ENCODE data around the gene HMCN2. TPM values are rescaled to one million over a fixed set of nuclear protein-coding genes. Genes with fewer than 3 reads are reported as not detected.
A peak's percentile ranks its signal among the peaks of the same experiment; 100 is the strongest.
"Not testable (repeated sequence)": the region's sequence is repeated elsewhere in the genome, so short reads cannot be mapped to it uniquely, and the experiment has no call there.

Gene HMCN2
- total RNA-seq, 1 donor from 2014 or later: not detected

DNA sequence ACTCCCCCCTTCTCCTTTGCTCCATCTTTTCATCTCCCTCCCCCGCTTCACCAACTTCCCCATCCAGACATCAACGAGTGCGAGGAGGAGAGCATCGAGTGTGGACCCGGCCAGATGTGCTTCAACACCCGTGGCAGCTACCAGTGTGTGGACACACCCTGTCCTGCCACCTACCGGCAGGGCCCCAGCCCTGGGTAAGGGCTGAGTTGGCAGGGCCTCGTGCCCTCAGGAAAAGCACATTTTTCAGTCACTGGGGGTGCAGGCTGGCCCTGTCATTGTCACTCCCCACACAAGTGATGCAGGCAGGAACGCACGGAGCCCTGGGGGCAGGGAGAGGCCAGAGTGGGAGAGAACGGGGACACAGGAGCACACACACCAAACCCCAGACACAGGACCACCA is 166.8 kb downstream of the HMCN2 start:
- peaks cover 2% of the 10 kb centered on the region for H3K9me3 Mint-ChIP-seq
- ChIA-PET CTCF (no interaction called here), POLR2A (no interaction called here)
- H3K4me3 Mint-ChIP-seq: no peak overlapping the region
- intact Hi-C loops (cut with micrococcal nuclease): no loop called here
- no peaks in the 10 kb centered on the region for H3K36me3 Mint-ChIP-seq (ENCODE audit: low read depth)
- H3K4me1 Mint-ChIP-seq: no peaks in the 10 kb centered on the region
- peaks cover 30% of the 10 kb centered on the region for H3K27me3 Mint-ChIP-seq
- DNase-seq (no peak), ATAC-seq (ENCODE audit: low read depth) (no peak)
- TF ChIP-seq, protein P1, sequence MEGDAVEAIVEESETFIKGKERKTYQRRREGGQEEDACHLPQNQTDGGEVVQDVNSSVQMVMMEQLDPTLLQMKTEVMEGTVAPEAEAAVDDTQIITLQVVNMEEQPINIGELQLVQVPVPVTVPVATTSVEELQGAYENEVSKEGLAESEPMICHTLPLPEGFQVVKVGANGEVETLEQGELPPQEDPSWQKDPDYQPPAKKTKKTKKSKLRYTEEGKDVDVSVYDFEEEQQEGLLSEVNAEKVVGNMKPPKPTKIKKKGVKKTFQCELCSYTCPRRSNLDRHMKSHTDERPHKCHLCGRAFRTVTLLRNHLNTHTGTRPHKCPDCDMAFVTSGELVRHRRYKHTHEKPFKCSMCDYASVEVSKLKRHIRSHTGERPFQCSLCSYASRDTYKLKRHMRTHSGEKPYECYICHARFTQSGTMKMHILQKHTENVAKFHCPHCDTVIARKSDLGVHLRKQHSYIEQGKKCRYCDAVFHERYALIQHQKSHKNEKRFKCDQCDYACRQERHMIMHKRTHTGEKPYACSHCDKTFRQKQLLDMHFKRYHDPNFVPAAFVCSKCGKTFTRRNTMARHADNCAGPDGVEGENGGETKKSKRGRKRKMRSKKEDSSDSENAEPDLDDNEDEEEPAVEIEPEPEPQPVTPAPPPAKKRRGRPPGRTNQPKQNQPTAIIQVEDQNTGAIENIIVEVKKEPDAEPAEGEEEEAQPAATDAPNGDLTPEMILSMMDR (IDR thresholded peaks at IDR 0.05): no peak
- no peak overlapping the region for H3K27ac Mint-ChIP-seq

DNA sequence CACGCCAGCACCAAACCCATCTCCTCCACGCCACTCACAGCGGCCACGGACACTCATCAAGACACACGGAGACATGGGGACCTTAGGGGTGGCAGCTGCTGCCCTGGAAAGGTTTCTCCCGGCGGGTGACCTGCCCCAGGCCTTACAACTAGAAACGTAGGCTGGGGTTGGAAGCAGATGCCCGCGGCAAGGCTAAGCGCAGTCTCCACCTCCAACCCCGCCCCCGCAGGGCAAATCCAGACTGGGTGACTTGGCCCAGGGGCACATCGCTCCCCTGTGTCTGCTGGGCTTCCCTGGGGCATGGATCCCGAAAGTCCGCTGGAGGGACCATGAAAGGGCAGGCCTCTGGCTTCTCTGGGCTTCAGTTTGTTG is 167.2 kb downstream of the HMCN2 start:
- TF ChIP-seq, protein P1 (IDR thresholded peaks at IDR 0.05): no peak
- Mint-ChIP-seq H3K27ac (no peak overlapping the region), H3K9me3 (peaks cover 2% of the 10 kb centered on the region), H3K4me1 (no peaks in the 10 kb centered on the region), H3K27me3 (peaks cover 30% of the 10 kb centered on the region), H3K4me3 (peak overlapping the region; percentile 24), H3K36me3 (ENCODE audit: low read depth) (no peaks in the 10 kb centered on the region)
- ATAC-seq (ENCODE audit: low read depth) (no peak), DNase-seq (no peak)
- POLR2A ChIA-PET: no interaction called here
- CTCF ChIA-PET: no interaction called here
- intact Hi-C loops (cut with micrococcal nuclease): no loop called here

DNA sequence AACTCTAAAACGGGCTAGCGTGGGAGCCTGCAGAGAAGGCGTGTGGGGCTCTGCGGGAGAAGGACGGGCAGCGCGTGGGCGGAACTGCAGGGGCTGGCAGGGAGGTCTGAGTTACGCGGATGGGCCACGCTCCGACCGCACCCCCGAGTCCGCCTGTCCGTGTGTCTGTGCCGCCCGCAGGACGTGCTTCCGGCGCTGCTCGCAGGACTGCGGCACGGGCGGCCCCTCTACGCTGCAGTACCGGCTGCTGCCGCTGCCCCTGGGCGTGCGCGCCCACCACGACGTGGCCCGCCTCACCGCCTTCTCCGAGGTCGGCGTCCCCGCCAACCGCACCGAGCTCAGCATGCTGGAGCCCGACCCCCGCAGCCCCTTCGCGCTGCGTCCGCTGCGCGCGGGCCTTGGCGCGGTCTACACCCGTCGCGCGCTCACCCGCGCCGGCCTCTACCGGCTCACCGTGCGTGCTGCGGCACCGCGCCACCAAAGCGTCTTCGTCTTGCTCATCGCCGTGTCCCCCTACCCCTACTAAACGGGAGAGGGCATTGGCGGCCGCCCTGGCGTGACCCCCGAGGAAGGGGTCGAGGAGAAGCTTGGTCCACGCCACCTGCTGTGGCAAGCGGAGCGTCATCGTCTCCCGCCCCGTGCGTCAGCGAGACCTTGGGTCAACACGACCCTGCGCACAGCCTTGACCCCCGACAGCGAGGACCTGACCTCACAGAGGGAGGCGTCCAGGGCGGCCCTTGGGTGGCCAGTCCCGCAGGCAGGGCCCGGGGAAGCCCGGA is 167.8 kb downstream of the HMCN2 start:
- peak; percentile 30 for DNase-seq
- ATAC-seq (ENCODE audit: low read depth): peak; percentile 86
- TF ChIP-seq, protein P1 (IDR thresholded peaks at IDR 0.05): no peak
- ChIA-PET CTCF (no interaction called here), POLR2A (no interaction called here)
- H3K27ac Mint-ChIP-seq: no peak overlapping the region
- H3K4me1 Mint-ChIP-seq: no peaks in the 10 kb centered on the region
- no peaks in the 10 kb centered on the region for H3K36me3 Mint-ChIP-seq (ENCODE audit: low read depth)
- H3K27me3 Mint-ChIP-seq: peaks cover 30% of the 10 kb centered on the region
- H3K9me3 Mint-ChIP-seq: peaks cover 2% of the 10 kb centered on the region
- peak overlapping the region; percentile 24 for H3K4me3 Mint-ChIP-seq
- intact Hi-C loops (cut with micrococcal nuclease): no loop called here

DNA sequence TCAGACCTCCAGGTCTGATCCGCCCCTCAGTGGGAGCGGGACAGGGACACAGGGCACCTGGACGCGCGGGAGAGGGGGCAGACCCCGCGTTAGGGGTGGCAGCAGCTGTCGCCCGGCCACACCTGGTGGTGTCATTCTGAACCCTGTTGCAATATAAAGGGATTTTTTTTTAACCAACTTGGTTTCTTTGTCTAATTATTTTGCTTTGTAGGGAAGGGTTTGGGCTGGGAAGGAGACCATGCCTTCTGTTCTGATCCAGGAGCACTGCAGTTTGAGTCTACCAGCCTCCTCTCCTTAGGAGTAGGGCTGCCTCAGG is 168.3 kb downstream of the HMCN2 start:
- intact Hi-C loops (cut with micrococcal nuclease): no loop called here
- ChIA-PET CTCF (no interaction called here), POLR2A (no interaction called here)
- no peak for ATAC-seq (ENCODE audit: low read depth)
- Mint-ChIP-seq H3K4me1 (no peaks in the 10 kb centered on the region), H3K36me3 (ENCODE audit: low read depth) (no peaks in the 10 kb centered on the region), H3K4me3 (no peak overlapping the region), H3K27me3 (peaks cover 30% of the 10 kb centered on the region), H3K27ac (no peak overlapping the region), H3K9me3 (peaks cover 2% of the 10 kb centered on the region)
- no peak for DNase-seq
- TF ChIP-seq, protein P1 (IDR thresholded peaks at IDR 0.05): no peak

DNA sequence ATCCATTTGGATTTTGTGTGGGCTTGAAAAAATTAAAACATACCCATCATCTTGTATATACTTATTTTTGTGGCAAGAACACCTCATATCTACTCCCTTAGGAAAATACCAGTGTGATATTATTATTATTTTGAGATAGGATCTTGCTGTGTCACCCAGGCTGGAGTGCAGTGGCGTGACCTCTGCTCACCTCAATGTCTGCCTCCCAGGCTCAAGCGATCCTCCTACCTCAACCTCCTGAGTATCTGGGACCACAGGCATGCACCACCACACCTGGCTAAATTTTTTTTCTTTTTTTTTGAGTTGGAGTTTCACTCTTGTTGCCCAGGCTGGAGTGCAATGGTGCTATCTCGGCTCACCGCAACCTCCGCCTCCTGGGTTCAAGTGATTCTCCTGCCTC is 169.1 kb downstream of the HMCN2 start:
- intact Hi-C loops (cut with micrococcal nuclease); CTCF ChIA-PET; H3K4me3 Mint-ChIP-seq; H3K4me1 Mint-ChIP-seq; H3K27ac Mint-ChIP-seq; DNase-seq; ATAC-seq (ENCODE audit: low read depth); H3K9me3 Mint-ChIP-seq; POLR2A ChIA-PET; H3K36me3 Mint-ChIP-seq (ENCODE audit: low read depth): not testable (repeated sequence)
- H3K27me3 Mint-ChIP-seq: peaks cover 28% of the 10 kb centered on the region

All from activated B cell treated with CpG ODN at 0.5 μM for 24 hours (primary cell).